Measurements from ENCODE around the gene TVP23B.

Gene TVP23B

GRCh38 chr17:18855831-18856569, 75.0 kb downstream of the TVP23B start (continued):
- TF ChIP-seq ZXDB (tag by site-specific recombination; IDR thresholded peaks at IDR 0.05) (peak; percentile 13; the same call in 1 of the 2 replicates), ZNF791 (tag by site-specific recombination; IDR thresholded peaks at IDR 0.05) (no peak), SCRT2 (tag by site-specific recombination; IDR thresholded peaks at IDR 0.05) (no peak), ZNF121 (tag by site-specific recombination; IDR thresholded peaks at IDR 0.05) (peak; percentile 77), ZNF175 (tag by site-specific recombination; IDR thresholded peaks at IDR 0.05) (no peak), ZNF155 (tag by site-specific recombination; IDR thresholded peaks at IDR 0.05) (no peak), ZNF302 (tag by site-specific recombination; IDR thresholded peaks at IDR 0.05; ENCODE audit: low read depth) (no peak), WT1 (tag by site-specific recombination; IDR thresholded peaks at IDR 0.05) (peak; percentile 41; the same call in 1 of the 2 replicates), ZNF629 (tag by site-specific recombination; IDR thresholded peaks at IDR 0.05) (peak; percentile 75), HOXD13 (CRISPR knock-in tag; IDR thresholded peaks at IDR 0.05; ENCODE audit: borderline replicate concordance) (no peak), ZNF157 (tag by site-specific recombination; IDR thresholded peaks at IDR 0.05) (no peak), ZNF335 (tag by site-specific recombination; conservative IDR thresholded peaks at IDR 0.05) (peak; percentile 84), EGR2 (tag by site-specific recombination; IDR thresholded peaks at IDR 0.05; ENCODE audit: low read depth) (no peak), SETDB1 (IDR thresholded peaks at IDR 0.05; ENCODE audit: insufficient read length, low read length) (peak; percentile 34), ZNF292 (tag by site-specific recombination; IDR thresholded peaks at IDR 0.05; ENCODE audit: borderline replicate concordance, low read depth) (no peak), ZNF571 (tag by site-specific recombination; IDR thresholded peaks at IDR 0.05) (no peak), ZFP3 (tag by site-specific recombination; IDR thresholded peaks at IDR 0.05; ENCODE audit: low read depth) (no peak), PRDM10 (tag by site-specific recombination; IDR thresholded peaks at IDR 0.05) (peak; percentile 54; the same call in 1 of the 2 replicates), TCF7L2 (IDR thresholded peaks at IDR 0.05; ENCODE audit: borderline replicate concordance, low read depth, low read length) (no peak), ZNF10 (tag by site-specific recombination; IDR thresholded peaks at IDR 0.05) (peak; percentile 82), ZNF518A (tag by site-specific recombination; conservative IDR thresholded peaks at IDR 0.05; ENCODE audit: low read depth) (no peak), ZNF776 (tag by site-specific recombination; IDR thresholded peaks at IDR 0.05; ENCODE audit: borderline replicate concordance) (no peak), ZNF792 (tag by site-specific recombination; IDR thresholded peaks at IDR 0.05) (no peak)
- TF ChIP-seq, protein P1, sequence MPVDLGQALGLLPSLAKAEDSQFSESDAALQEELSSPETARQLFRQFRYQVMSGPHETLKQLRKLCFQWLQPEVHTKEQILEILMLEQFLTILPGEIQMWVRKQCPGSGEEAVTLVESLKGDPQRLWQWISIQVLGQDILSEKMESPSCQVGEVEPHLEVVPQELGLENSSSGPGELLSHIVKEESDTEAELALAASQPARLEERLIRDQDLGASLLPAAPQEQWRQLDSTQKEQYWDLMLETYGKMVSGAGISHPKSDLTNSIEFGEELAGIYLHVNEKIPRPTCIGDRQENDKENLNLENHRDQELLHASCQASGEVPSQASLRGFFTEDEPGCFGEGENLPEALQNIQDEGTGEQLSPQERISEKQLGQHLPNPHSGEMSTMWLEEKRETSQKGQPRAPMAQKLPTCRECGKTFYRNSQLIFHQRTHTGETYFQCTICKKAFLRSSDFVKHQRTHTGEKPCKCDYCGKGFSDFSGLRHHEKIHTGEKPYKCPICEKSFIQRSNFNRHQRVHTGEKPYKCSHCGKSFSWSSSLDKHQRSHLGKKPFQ (tag by site-specific recombination; IDR thresholded peaks at IDR 0.05) = no peak
- TF ChIP-seq, protein P2, sequence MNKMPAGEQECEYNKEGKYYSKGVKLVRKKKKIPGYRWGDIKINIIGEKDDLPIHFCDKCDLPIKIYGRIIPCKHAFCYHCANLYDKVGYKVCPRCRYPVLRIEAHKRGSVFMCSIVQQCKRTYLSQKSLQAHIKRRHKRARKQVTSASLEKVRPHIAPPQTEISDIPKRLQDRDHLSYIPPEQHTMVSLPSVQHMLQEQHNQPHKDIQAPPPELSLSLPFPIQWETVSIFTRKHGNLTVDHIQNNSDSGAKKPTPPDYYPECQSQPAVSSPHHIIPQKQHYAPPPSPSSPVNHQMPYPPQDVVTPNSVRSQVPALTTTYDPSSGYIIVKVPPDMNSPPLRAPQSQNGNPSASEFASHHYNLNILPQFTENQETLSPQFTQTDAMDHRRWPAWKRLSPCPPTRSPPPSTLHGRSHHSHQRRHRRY (tag by site-specific recombination; IDR thresholded peaks at IDR 0.05) = no peak
- TF ChIP-seq, protein P3, sequence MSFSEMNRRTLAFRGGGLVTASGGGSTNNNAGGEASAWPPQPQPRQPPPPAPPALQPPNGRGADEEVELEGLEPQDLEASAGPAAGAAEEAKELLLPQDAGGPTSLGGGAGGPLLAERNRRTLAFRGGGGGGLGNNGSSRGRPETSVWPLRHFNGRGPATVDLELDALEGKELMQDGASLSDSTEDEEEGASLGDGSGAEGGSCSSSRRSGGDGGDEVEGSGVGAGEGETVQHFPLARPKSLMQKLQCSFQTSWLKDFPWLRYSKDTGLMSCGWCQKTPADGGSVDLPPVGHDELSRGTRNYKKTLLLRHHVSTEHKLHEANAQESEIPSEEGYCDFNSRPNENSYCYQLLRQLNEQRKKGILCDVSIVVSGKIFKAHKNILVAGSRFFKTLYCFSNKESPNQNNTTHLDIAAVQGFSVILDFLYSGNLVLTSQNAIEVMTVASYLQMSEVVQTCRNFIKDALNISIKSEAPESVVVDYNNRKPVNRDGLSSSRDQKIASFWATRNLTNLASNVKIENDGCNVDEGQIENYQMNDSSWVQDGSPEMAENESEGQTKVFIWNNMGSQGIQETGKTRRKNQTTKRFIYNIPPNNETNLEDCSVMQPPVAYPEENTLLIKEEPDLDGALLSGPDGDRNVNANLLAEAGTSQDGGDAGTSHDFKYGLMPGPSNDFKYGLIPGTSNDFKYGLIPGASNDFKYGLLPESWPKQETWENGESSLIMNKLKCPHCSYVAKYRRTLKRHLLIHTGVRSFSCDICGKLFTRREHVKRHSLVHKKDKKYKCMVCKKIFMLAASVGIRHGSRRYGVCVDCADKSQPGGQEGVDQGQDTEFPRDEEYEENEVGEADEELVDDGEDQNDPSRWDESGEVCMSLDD (tag by site-specific recombination; IDR thresholded peaks at IDR 0.05) = no peak
